Fibroblast of skin of right quadriceps (primary cell): ENCODE measurements around the gene DLX6.

Experiments used
- DNase-seq: peaks from one replicate; pipeline ENCODE4 v3.0.0-alpha.2; 2013

Gene DLX6

GRCh38 chr7:96996111-96996957, 9.0 kb upstream of the DLX6 start:
- DNase-seq = no peak

GRCh38 chr7:96996958-96997511, 8.3 kb upstream of the DLX6 start:
- no peak for DNase-seq

GRCh38 chr7:96997512-96998032, 7.8 kb upstream of the DLX6 start:
- no peak for DNase-seq

GRCh38 chr7:96998333-96998732, 7.0 kb upstream of the DLX6 start:
- no peak for DNase-seq

GRCh38 chr7:96998744-96999143, 6.6 kb upstream of the DLX6 start:
- DNase-seq = no peak

DNA sequence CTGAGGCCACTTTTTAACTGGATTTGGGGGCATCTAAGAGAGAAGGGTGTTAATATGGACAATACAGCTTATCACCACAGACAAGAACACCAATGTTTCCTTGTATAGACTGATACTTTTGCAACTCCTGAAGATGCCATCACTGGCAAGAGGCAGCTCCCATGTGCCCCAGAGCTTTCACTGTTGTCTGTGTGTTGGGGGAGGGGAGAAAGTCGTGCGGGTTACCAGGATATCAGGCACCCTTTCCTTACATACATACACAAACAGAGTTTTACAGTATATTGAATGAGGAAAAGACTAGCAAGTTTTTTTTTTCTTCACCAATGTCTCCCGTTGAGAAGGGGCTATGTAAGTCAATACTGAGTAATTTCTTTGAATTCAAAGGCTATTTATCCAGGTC, 4.1 kb upstream of the DLX6 start:
- DNase-seq = no peak

DNA sequence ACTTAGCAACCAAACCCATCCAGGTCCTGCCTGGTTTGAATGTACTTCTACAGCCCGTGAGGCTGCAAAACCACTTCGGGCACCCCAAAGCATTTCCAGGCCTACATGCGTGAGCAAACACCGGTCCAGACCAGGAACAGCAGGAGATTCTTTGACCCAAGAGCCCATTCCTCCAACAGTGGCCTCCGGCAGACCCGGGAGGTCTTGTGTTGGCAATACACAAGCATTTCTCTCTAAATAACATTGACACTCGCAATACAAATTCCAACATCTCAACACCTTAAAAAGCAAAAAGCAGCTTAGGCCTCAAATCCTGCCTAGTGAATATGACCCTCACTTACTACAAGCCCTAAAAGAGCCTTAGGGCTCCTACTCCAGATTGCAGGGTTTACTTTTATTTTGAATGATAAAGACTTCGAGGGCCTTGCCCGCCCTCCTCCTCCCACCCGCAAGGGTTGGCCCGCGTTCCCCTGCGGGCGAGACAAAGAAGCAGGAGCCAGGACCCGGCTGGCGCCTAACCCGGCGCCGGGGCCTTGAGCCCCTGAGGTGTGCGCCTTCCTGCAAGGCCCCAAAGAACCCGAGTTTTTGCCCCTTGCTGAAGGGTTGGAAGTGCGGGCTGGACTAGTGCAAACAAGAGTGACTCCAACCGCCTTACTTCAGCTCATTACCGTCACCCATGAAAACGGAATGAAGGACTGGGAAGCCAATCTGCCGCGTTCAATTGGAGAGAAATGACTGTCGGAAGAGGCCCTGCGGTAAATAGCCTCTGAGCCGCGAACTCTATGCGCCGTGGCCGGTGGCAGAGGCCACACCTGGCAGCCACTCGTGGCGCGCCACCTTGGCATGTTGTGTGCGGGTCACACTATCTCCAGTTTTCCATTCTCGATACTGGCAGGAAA, 3.4 kb upstream of the DLX6 start:
- DNase-seq = no peak

GRCh38 chr7:97002555-97003261, 2.6 kb upstream of the DLX6 start:
- no peak for DNase-seq

DNA sequence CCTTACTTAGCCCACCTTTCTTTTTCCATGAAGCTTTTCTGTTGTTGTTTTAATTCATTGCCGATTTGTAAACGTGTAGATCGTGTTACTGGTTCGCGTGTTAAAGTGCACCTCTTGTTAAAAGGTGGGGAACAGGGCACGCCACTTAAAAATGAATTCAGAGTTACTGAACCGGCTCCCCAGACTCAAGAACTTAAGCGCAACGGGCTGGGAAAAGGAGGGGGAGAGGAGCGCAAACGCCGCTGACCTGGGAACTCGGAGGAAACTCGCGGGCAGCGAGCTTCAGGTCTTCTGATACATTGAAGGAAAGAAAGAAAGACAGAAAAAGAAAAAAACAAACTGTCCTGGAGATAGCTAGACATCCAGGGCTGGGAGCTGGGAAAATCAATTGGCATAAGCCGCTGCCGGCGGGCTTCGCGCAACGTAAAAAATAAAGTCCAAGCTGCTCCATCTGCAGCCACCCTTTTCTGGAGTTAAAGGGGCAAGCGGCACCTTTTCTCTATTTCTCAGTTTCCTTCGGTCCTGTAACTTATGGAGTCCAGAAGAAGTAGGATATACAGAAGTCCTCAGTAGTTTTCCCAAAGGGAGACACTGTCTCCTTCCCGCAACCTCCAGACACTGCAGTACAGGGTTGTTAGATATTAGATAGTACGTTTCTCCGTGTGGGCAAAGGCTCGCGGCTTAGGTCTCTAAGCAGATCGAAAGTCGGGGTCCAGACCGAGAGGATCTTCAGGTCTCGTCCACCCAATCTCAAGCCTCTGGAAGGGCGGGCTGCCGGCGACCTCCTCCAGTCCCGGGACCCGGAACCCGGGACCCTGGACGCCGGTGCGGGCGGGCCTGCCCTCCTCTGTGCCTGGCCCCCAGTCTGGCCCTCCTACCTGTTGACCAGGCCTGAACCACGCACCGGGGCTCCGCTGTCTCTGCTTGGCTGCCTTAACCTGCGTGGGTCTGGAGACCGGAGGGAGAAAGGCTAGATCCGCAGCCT, 1.8 kb upstream of the DLX6 start:
- DNase-seq = no peak

GRCh38 chr7:97004247-97005182, 838 bp upstream of the DLX6 start:
- DNase-seq = no peak

DNA sequence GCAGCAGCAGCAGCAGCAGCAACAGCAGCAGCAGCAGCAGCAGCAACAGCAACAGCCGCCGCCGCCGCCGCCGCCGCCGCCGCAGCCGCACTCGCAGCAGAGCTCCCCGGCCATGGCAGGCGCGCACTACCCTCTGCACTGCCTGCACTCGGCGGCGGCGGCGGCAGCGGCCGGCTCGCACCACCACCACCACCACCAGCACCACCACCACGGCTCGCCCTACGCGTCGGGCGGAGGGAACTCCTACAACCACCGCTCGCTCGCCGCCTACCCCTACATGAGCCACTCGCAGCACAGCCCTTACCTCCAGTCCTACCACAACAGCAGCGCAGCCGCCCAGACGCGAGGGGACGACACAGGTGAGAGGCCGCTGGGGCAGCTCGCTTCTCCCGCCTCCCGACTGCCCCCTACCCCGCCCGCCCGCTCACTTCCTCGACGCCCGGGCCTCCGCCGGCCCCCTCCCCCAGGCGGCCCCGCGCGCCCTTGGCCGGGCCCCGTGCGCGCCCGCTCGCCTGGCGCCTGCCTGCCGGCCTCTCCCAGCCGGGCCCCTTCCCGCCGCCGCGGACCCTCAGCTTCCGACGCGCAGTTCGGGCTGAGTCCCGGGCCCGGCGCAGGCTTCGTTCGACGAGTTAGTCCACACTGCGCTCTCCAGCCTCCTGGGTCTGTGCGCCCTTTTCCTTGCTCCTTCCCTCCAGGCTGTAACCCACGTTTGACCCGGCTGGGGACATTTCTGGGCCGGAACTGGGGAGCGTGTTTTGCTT, 882 bp downstream of the DLX6 start:
- peak; percentile 42 for DNase-seq

GRCh38 chr7:97006816-97007582, 1.6 kb downstream of the DLX6 start:
- no peak for DNase-seq

- no peak for DNase-seq
Observed at GRCh38 chr7:97007583-97007861, 2.2 kb downstream of the DLX6 start.

DNA sequence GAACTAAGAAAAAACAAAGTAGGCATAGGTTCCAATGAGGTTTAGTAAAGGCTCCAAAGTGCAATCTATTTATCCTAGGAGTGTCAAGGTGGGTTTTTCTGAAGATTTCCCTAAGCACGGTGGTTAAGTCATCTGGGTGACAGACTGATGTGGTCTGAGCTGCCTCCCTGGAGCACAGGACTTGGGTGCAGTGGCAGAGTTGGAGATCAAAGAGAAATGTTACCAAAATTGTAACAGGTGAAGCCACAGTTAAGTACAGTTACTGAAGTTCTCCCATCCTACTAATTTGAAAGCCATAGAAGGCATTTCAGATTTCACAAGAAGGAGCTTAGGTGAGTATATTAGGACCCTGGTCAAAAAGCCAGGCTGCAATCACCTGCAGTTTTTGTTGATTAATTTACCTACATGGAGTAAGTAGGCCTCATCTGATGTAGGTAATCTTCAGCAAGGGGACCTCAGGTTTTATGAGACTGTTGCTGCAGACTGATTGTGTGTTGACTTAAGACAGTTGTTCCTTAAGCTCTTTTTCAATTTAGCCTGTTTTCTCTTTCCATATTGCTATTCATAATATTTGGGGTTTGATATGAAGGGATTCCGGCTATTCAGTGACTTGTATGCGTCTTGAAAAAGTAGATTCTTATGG, 3.0 kb downstream of the DLX6 start:
- no peak for DNase-seq

GRCh38 chr7:97009753-97010732, 4.7 kb downstream of the DLX6 start:
- no peak for DNase-seq

DNA sequence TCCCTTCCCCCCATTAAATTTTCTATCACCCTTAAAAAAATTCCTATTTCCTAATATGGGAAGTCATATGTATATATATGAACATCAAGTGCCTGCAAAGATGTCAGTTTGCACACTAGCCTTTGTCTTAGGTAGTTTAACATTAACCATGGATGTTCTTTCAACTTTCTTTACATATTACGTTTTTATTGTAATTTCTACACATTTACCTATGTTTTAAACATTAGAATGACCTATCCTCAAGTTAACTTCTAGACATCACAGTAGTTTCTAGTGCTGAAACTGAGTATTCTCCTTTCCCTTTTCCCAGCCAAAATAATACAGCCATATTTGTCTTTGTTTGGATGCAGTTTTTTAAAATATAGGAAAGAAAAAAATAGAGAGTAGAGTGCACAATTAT, 5.8 kb downstream of the DLX6 start:
- no peak for DNase-seq
